ENCODE data around the gene CRABP2. TPM values are rescaled to one million over a fixed set of nuclear protein-coding genes. Genes with fewer than 3 reads are reported as not detected.

Gene CRABP2
- total RNA-seq, 2 donors from 2014 or later = 1.6 to 2.3 TPM

GRCh38 chr1:156726549-156727226 is 21.3 kb upstream of the CRABP2 start:
- ATAC-seq (no peak), DNase-seq (ENCODE audit: low spot score in 2 of 2) (peak in 1 of 2 donors; percentile 66)
- Mint-ChIP-seq H3K36me3 (peaks cover 28 to 31% of the 10 kb centered on the region in 2 donors), H3K27ac (no peak overlapping the region), H3K9me3 (no peaks in the 10 kb centered on the region)

- ATAC-seq = peak; percentile 31 to 36
- peak; percentile 81 to 84 for DNase-seq (ENCODE audit: low spot score in 2 of 2)
- Mint-ChIP-seq H3K36me3 (peaks cover 28 to 31% of the 10 kb centered on the region in 2 donors), H3K27ac (no peak overlapping the region), H3K9me3 (no peaks in the 10 kb centered on the region)
Observed at GRCh38 chr1:156725683-156726280, 20.4 kb upstream of the CRABP2 start.

GRCh38 chr1:156721535-156721934 is 16.2 kb upstream of the CRABP2 start:
- Mint-ChIP-seq H3K27ac (peak overlapping the region; percentile 58 to 93), H3K9me3 (no peaks in the 10 kb centered on the region), H3K36me3 (peaks cover 15 to 18% of the 10 kb centered on the region in 2 donors)
- ATAC-seq (peak in 1 of 2 donors; percentile 48), DNase-seq (ENCODE audit: low spot score in 2 of 2) (no peak)

DNA sequence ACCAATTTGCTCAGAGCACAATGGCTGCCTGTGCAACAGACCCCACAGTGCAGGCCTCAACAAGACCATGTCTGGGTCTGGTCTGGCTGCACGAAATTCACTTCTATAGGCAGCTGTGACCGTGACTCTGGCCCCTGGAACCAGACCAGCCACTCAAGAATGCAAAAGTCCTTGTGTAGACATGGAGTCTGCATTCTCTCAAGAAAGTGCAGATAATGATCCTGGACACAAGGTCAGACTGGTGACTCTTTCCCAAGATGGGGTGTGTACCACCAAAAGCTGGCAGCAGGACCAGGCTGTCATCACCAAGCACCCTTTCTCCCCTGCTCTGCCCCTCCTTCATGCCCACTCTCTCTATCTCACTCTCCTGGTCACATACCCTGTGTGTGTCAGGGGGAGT is 15.7 kb upstream of the CRABP2 start:
- H3K9me3 Mint-ChIP-seq = no peaks in the 10 kb centered on the region
- peaks cover 15 to 18% of the 10 kb centered on the region in 2 donors for H3K36me3 Mint-ChIP-seq
- no peak for DNase-seq (ENCODE audit: low spot score in 2 of 2)
- ATAC-seq = no peak
- H3K27ac Mint-ChIP-seq = peak overlapping the region; percentile 58 to 93

- Mint-ChIP-seq H3K36me3 (no peaks in the 10 kb centered on the region), H3K9me3 (no peaks in the 10 kb centered on the region), H3K27ac (no peak overlapping the region)
- ATAC-seq (no peak), DNase-seq (ENCODE audit: low spot score in 2 of 2) (no peak)
Observed at GRCh38 chr1:156717351-156717750, 12.0 kb upstream of the CRABP2 start.

DNA sequence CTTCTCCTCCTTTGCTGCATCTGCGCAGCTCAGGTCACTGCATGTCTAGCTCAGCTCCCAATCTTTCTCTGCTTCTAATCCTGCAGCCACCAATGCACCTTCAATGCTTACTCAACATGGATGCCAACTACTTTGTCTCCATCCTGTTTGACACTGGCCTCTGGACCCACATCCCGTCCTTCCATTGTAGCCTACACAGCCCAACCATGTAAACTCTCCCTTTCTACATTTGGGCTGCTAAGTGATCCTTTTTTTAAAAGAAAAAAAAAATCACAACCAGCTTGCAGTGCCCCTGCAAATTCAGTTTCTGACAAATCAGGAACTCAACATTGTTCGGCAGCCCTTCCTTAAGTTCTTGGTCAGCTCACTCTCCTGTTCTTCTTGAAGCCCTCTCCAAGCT is 9.4 kb upstream of the CRABP2 start:
- ATAC-seq (no peak), DNase-seq (ENCODE audit: low spot score in 2 of 2) (no peak)
- peak overlapping the region in 1 of 2 donors; percentile 0 for H3K27ac Mint-ChIP-seq
- H3K36me3 Mint-ChIP-seq = no peaks in the 10 kb centered on the region
- H3K9me3 Mint-ChIP-seq = no peaks in the 10 kb centered on the region

GRCh38 chr1:156712626-156713025 is 7.2 kb upstream of the CRABP2 start:
- Mint-ChIP-seq H3K9me3 (no peaks in the 10 kb centered on the region), H3K27ac (no peak overlapping the region), H3K36me3 (no peaks in the 10 kb centered on the region)
- ATAC-seq = no peak
- no peak for DNase-seq (ENCODE audit: low spot score in 2 of 2)

DNA sequence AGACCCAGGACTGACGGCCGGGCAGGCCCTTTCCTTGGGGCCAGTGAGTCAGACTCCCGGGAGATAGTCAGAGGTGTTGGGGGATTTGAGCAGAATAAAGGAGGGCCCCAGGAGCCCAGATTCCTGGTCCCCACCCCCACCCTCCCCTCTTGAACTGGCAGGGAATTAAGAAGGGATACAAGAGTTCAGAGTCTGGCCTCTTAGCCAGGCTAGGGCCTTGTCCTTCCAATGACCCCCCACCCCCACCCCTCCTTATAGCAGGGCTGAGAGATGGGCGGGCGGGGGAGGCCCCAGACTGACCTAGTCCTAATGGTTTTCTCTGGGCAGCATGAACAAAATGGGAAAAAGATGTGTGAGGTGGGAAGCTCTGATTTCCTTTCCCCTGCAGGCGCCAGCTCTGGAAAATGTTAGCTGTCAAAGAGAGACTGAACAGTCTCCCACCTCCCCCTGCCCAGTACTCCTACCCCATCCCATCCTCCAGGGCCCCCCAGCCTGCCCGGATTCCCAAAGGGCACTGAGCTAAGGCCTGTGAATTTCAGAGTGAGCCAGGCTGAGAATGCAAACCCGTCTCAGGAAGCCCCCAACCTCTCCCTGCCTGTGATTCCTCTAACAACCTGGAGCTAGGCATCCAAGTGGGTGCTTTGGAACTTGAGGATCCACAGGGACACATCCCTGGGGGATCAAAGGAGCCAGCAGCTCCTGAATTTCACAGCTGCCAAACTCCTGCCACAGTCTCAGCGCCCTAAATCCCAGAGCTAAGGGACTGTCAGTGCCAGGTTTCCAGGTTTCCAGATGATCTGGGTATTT is 5.8 kb upstream of the CRABP2 start:
- H3K27ac Mint-ChIP-seq = no peak overlapping the region
- H3K9me3 Mint-ChIP-seq = no peaks in the 10 kb centered on the region
- ATAC-seq (no peak), DNase-seq (ENCODE audit: low spot score in 2 of 2) (no peak)
- H3K36me3 Mint-ChIP-seq = no peaks in the 10 kb centered on the region

GRCh38 chr1:156709757-156710489 is 4.5 kb upstream of the CRABP2 start:
- H3K27ac Mint-ChIP-seq = no peak overlapping the region
- H3K9me3 Mint-ChIP-seq = no peaks in the 10 kb centered on the region
- ATAC-seq (no peak), DNase-seq (ENCODE audit: low spot score in 2 of 2) (no peak)
- H3K36me3 Mint-ChIP-seq = no peaks in the 10 kb centered on the region

DNA sequence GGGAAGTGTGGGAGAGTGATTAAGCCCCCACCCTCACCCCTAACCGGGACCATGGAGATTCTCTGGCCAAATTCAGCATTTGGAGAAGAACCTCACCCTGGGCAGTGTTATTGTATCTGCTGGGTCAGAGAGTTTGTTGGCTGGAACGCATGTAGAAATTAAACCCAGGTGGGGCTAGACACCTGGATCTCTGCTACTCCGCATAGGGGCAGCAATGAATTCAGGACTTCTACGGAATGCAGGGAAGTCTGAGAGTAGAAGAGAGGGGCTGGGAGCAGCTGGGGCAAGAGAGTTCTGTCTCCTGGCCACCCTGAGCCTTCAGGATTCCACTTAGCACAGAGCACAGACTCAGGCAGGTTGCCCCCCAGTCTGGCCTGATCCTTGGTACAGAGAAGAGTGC is 3.6 kb upstream of the CRABP2 start:
- Mint-ChIP-seq H3K9me3 (no peaks in the 10 kb centered on the region), H3K27ac (no peak overlapping the region), H3K36me3 (no peaks in the 10 kb centered on the region)
- ATAC-seq = no peak
- DNase-seq (ENCODE audit: low spot score in 2 of 2) = no peak

GRCh38 chr1:156708218-156708661 is 2.9 kb upstream of the CRABP2 start:
- Mint-ChIP-seq H3K36me3 (no peaks in the 10 kb centered on the region), H3K9me3 (no peaks in the 10 kb centered on the region), H3K27ac (peak overlapping the region in 1 of 2 donors; percentile 23)
- DNase-seq (ENCODE audit: low spot score in 2 of 2) (no peak), ATAC-seq (no peak)

- Mint-ChIP-seq H3K27ac (no peak overlapping the region), H3K9me3 (no peaks in the 10 kb centered on the region), H3K36me3 (no peaks in the 10 kb centered on the region)
- DNase-seq (ENCODE audit: low spot score in 2 of 2) (no peak), ATAC-seq (peak in 1 of 2 donors; percentile 52)
Observed at GRCh38 chr1:156707417-156708217, 2.2 kb upstream of the CRABP2 start.

DNA sequence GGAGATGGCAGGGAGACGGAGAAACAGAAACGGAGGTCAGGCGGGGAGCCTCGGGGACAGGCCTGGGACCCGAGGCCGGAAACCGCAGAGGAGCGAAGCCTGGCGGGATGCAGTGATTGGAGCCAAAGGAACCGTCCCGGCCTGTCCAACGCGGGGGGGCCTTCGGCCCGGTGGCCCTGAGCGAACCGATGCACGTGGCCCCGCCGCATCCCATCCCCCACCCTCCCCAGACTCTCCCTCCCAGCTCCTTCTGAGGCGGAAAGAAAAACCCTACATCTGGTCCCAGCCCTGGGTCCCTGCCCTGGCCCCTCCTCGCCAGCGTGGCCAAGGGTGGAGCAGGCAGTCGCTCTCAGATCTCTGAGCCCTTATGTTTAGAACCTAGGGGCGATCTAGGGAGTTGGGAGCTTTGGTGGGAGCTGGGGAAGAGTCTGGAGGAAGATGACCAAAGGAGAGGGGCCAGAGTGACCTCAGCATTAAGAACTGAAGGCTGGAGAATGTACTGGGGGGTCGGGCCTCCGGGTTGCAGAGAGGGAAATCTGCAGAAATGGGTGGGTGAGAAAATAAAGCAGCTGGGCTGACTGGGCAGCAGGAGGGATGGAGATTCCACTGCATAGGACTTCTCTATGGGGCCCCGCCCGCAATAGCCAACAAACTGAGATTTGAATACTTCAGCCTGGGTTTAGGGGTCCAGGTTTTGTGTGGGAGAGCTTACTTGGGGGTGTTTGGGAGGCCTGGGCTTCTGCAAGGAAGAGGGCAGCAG is 1.5 kb upstream of the CRABP2 start:
- DNase-seq (ENCODE audit: low spot score in 2 of 2) (no peak), ATAC-seq (no peak)

GRCh38 chr1:156705918-156706656 is 704 bp upstream of the CRABP2 start:
- peak; percentile 64 to 82 for ATAC-seq
- Mint-ChIP-seq H3K9me3 (no peaks in the 10 kb centered on the region), H3K36me3 (no peaks in the 10 kb centered on the region), H3K27ac (peak overlapping the region; percentile 36 to 76)
- DNase-seq (ENCODE audit: low spot score in 2 of 2) = peak; percentile 61 to 83

More for the DNA sequence above, 1.5 kb upstream of the CRABP2 start:
- H3K36me3 Mint-ChIP-seq = no peaks in the 10 kb centered on the region
- no peak overlapping the region for H3K27ac Mint-ChIP-seq
- H3K9me3 Mint-ChIP-seq = no peaks in the 10 kb centered on the region

- peak; percentile 42 to 75 for ATAC-seq
- H3K27ac Mint-ChIP-seq = no peak overlapping the region
- H3K9me3 Mint-ChIP-seq = no peaks in the 10 kb centered on the region
- H3K36me3 Mint-ChIP-seq = no peaks in the 10 kb centered on the region
- peak in 1 of 2 donors; percentile 60 for DNase-seq (ENCODE audit: low spot score in 2 of 2)
Observed at GRCh38 chr1:156704930-156705320, 458 bp downstream of the CRABP2 start.

Data from activated naive CD4-positive, alpha-beta T cell treated with anti-CD3 and anti-CD28 coated beads, Interleukin-2, amount 50 U/mL, for 72 hours (primary cell).